Upper lobe of right lung (tissue), 1 donor: ENCODE data around the gene FAM180A. TPM values are rescaled to one million over a fixed set of nuclear protein-coding genes. Genes with fewer than 3 reads are reported as not detected.

Experiments used
- ATAC-seq: fragments of 200-7000 bp; cut with Tn5 transposase; one replicate; pipeline ENCODE4 v1.9.1; 2020; ENCODE audit warnings: mild to moderate bottlenecking, moderate library complexity
- DNase-seq: peaks from one replicate; pipeline ENCODE4 v3.0.0-alpha.2; 2020
- H3K27ac ChIP-seq: fragments of 200-600 bp; one replicate; pipeline ENCODE4 v1.8.0; 2022
- H3K27me3 ChIP-seq: fragments of 200-600 bp; one replicate; pipeline ENCODE4 v1.8.0; 2022; ENCODE audit warnings: mild to moderate bottlenecking
- H3K36me3 ChIP-seq: fragments of 200-600 bp; one replicate; pipeline ENCODE4 v1.8.0; 2022
- H3K4me1 ChIP-seq: fragments of 200-600 bp; one replicate; pipeline ENCODE4 v1.8.0; 2022
- H3K4me3 ChIP-seq: fragments of 200-600 bp; one replicate; pipeline ENCODE4 v1.8.0; 2022; ENCODE audit warnings: mild to moderate bottlenecking
- H3K9me3 ChIP-seq: fragments of 200-600 bp; one replicate; pipeline ENCODE4 v1.8.0; 2022
- CTCF ChIP-seq: fragments of 200-600 bp; IDR thresholded peaks from one replicate; pipeline ENCODE4 v1.8.0; 2022; ENCODE audit warnings: antibody characterized with exemption
- intact Hi-C: fragments of 100-400 bp; cut with DNase I; formaldehyde crosslinking; loops from one replicate; pipeline ENCODE4 v1.11.0; 2022
- total RNA-seq: library from RNA; stranded (reverse); fragmentation: NEBNext Ultra II Directional; extraction: Animal tissue kit (Norgen Biotek cat#: 25700); gene quantifications from one replicate; pipeline ENCODE4 v1.2.1, GENCODE V29; 2021
- donor health status: DM: no; HTN: yes; CAD: no; lungs with severe emphysema.

Gene FAM180A
- total RNA-seq, 1 donor from 2014 or later, result 6.8 TPM

- no peak overlapping the region for H3K4me3 ChIP-seq
- H3K9me3 ChIP-seq, result no peaks in the 10 kb centered on the region
- ATAC-seq (no peak), DNase-seq (no peak)
- intact Hi-C loops, result no loop called here
- H3K36me3 ChIP-seq, result no peaks in the 10 kb centered on the region
- H3K27ac ChIP-seq, result no peak overlapping the region
- H3K4me1 ChIP-seq, result no peaks in the 10 kb centered on the region
- H3K27me3 ChIP-seq, result no peaks in the 10 kb centered on the region
- no peak for TF ChIP-seq CTCF
Observed at GRCh38 chr7:135712796-135713195, 35.8 kb downstream of the FAM180A start.

- Histone ChIP-seq H3K27me3 (no peaks in the 10 kb centered on the region), H3K4me1 (no peaks in the 10 kb centered on the region), H3K4me3 (no peak overlapping the region), H3K27ac (no peak overlapping the region), H3K9me3 (no peaks in the 10 kb centered on the region), H3K36me3 (no peaks in the 10 kb centered on the region)
- DNase-seq (no peak), ATAC-seq (no peak)
- intact Hi-C loops, result no loop called here
- TF ChIP-seq CTCF, result no peak
Observed at GRCh38 chr7:135712182-135712782, 36.3 kb downstream of the FAM180A start.

- Histone ChIP-seq H3K9me3 (no peaks in the 10 kb centered on the region), H3K4me3 (no peak overlapping the region), H3K27me3 (no peaks in the 10 kb centered on the region), H3K27ac (no peak overlapping the region), H3K36me3 (no peaks in the 10 kb centered on the region), H3K4me1 (no peaks in the 10 kb centered on the region)
- intact Hi-C loops, result no loop called here
- no peak for TF ChIP-seq CTCF
- no peak for ATAC-seq
- no peak for DNase-seq
Observed at GRCh38 chr7:135711139-135711469, 37.5 kb downstream of the FAM180A start.

- DNase-seq (no peak), ATAC-seq (peak; percentile 61)
- no peaks in the 10 kb centered on the region for H3K4me1 ChIP-seq
- no peaks in the 10 kb centered on the region for H3K9me3 ChIP-seq
- no peak overlapping the region for H3K27ac ChIP-seq
- peak; percentile 63 for TF ChIP-seq CTCF
- H3K36me3 ChIP-seq, result no peaks in the 10 kb centered on the region
- no peak overlapping the region for H3K4me3 ChIP-seq
- intact Hi-C loops, result no loop called here
- no peaks in the 10 kb centered on the region for H3K27me3 ChIP-seq
Observed at GRCh38 chr7:135710417-135711138, 38.0 kb downstream of the FAM180A start.

- TF ChIP-seq CTCF, result no peak
- H3K27me3 ChIP-seq, result no peaks in the 10 kb centered on the region
- DNase-seq (no peak), ATAC-seq (no peak)
- H3K4me1 ChIP-seq, result no peaks in the 10 kb centered on the region
- intact Hi-C loops, result no loop called here
- no peaks in the 10 kb centered on the region for H3K36me3 ChIP-seq
- H3K4me3 ChIP-seq, result no peak overlapping the region
- no peaks in the 10 kb centered on the region for H3K9me3 ChIP-seq
- H3K27ac ChIP-seq, result no peak overlapping the region
Observed at GRCh38 chr7:135709508-135709907, 39.1 kb downstream of the FAM180A start.
